ENCODE measurements around the gene PTPRD.

DNA sequence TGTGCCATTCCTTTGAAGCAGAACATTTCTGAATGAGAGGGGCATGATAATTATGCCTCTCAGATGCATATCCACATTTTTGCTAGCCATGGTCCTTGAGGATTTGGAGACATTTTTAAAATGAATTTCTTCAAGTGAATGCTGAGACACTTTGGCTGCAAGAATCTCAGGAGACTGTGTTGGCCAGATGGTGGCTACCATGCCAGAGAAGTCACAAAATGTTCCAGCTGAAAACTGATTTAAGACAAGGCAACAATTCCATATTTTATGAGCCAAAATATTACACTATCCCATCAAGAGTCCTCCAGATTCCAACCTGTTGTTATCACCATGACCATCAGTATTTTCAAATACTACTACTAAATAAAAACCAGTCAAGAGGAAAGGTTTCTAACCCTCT is 1953.7 kb downstream of the PTPRD start:
- TF ChIP-seq, protein P1, sequence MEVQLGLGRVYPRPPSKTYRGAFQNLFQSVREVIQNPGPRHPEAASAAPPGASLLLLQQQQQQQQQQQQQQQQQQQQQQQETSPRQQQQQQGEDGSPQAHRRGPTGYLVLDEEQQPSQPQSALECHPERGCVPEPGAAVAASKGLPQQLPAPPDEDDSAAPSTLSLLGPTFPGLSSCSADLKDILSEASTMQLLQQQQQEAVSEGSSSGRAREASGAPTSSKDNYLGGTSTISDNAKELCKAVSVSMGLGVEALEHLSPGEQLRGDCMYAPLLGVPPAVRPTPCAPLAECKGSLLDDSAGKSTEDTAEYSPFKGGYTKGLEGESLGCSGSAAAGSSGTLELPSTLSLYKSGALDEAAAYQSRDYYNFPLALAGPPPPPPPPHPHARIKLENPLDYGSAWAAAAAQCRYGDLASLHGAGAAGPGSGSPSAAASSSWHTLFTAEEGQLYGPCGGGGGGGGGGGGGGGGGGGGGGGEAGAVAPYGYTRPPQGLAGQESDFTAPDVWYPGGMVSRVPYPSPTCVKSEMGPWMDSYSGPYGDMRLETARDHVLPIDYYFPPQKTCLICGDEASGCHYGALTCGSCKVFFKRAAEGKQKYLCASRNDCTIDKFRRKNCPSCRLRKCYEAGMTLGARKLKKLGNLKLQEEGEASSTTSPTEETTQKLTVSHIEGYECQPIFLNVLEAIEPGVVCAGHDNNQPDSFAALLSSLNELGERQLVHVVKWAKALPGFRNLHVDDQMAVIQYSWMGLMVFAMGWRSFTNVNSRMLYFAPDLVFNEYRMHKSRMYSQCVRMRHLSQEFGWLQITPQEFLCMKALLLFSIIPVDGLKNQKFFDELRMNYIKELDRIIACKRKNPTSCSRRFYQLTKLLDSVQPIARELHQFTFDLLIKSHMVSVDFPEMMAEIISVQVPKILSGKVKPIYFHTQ (CRISPR knock-in tag; IDR thresholded peaks at IDR 0.05) = no peak
- TF ChIP-seq, protein P2, sequence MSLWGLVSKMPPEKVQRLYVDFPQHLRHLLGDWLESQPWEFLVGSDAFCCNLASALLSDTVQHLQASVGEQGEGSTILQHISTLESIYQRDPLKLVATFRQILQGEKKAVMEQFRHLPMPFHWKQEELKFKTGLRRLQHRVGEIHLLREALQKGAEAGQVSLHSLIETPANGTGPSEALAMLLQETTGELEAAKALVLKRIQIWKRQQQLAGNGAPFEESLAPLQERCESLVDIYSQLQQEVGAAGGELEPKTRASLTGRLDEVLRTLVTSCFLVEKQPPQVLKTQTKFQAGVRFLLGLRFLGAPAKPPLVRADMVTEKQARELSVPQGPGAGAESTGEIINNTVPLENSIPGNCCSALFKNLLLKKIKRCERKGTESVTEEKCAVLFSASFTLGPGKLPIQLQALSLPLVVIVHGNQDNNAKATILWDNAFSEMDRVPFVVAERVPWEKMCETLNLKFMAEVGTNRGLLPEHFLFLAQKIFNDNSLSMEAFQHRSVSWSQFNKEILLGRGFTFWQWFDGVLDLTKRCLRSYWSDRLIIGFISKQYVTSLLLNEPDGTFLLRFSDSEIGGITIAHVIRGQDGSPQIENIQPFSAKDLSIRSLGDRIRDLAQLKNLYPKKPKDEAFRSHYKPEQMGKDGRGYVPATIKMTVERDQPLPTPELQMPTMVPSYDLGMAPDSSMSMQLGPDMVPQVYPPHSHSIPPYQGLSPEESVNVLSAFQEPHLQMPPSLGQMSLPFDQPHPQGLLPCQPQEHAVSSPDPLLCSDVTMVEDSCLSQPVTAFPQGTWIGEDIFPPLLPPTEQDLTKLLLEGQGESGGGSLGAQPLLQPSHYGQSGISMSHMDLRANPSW (CRISPR knock-in tag; conservative IDR thresholded peaks at IDR 0.05; ENCODE audit: low read depth) = no peak
- TF ChIP-seq, protein P3, sequence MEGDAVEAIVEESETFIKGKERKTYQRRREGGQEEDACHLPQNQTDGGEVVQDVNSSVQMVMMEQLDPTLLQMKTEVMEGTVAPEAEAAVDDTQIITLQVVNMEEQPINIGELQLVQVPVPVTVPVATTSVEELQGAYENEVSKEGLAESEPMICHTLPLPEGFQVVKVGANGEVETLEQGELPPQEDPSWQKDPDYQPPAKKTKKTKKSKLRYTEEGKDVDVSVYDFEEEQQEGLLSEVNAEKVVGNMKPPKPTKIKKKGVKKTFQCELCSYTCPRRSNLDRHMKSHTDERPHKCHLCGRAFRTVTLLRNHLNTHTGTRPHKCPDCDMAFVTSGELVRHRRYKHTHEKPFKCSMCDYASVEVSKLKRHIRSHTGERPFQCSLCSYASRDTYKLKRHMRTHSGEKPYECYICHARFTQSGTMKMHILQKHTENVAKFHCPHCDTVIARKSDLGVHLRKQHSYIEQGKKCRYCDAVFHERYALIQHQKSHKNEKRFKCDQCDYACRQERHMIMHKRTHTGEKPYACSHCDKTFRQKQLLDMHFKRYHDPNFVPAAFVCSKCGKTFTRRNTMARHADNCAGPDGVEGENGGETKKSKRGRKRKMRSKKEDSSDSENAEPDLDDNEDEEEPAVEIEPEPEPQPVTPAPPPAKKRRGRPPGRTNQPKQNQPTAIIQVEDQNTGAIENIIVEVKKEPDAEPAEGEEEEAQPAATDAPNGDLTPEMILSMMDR (IDR thresholded peaks at IDR 0.05) = no peak
- TF ChIP-seq, protein P4, sequence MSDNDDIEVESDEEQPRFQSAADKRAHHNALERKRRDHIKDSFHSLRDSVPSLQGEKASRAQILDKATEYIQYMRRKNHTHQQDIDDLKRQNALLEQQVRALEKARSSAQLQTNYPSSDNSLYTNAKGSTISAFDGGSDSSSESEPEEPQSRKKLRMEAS (CRISPR knock-in tag; IDR thresholded peaks at IDR 0.05) = no peak
- TF ChIP-seq ESRRA (CRISPR knock-in tag; IDR thresholded peaks at IDR 0.05; ENCODE audit: borderline replicate concordance) (no peak), ZNF263 (CRISPR knock-in tag; IDR thresholded peaks at IDR 0.05; ENCODE audit: low read depth) (no peak)
